GM19438 (cell line): ENCODE measurements around the gene AGK.
"Not testable (repeated sequence)": the region's sequence is repeated elsewhere in the genome, so short reads cannot be mapped to it uniquely, and the experiment has no call there.

Experiments used
- ATAC-seq: cut with Tn5 transposase; IDR thresholded peaks from one replicate; pipeline ENCODE4 v1.9.1; 2021; ENCODE audit warnings: low read depth; ENCODE audit not compliant: unreplicated experiment

AGK gene

GRCh38 chr7:141641876-141642275, 90.7 kb downstream of the AGK start:
- no peak for ATAC-seq

- ATAC-seq: no peak
Observed at GRCh38 chr7:141645188-141645587, 94.0 kb downstream of the AGK start.

- no peak for ATAC-seq
Observed at GRCh38 chr7:141646826-141647480, 95.7 kb downstream of the AGK start.

GRCh38 chr7:141647701-141648100, 96.5 kb downstream of the AGK start:
- not testable (repeated sequence) for ATAC-seq

GRCh38 chr7:141648276-141649114, 97.3 kb downstream of the AGK start:
- ATAC-seq: no peak

GRCh38 chr7:141649137-141649864, 98.1 kb downstream of the AGK start:
- ATAC-seq: peak; percentile 81

- ATAC-seq: peak; percentile 72
Observed at GRCh38 chr7:141649865-141650634, 98.8 kb downstream of the AGK start.

- no peak for ATAC-seq
Observed at GRCh38 chr7:141651417-141651816, 100.2 kb downstream of the AGK start.

- ATAC-seq: no peak
Observed at GRCh38 chr7:141652691-141653090, 101.5 kb downstream of the AGK start.

GRCh38 chr7:141654551-141654950, 103.3 kb downstream of the AGK start:
- peak; percentile 78 for ATAC-seq

- no peak for ATAC-seq
Observed at GRCh38 chr7:141659501-141659900, 108.3 kb downstream of the AGK start.

GRCh38 chr7:141660259-141660658, 109.0 kb downstream of the AGK start:
- no peak for ATAC-seq

GRCh38 chr7:141663081-141663849, 112.1 kb downstream of the AGK start:
- no peak for ATAC-seq

GRCh38 chr7:141664450-141664849, 113.2 kb downstream of the AGK start:
- ATAC-seq: no peak

- no peak for ATAC-seq
Observed at GRCh38 chr7:141665208-141666035, 114.2 kb downstream of the AGK start.

GRCh38 chr7:141666071-141666470, 114.9 kb downstream of the AGK start:
- ATAC-seq: no peak

- no peak for ATAC-seq
Observed at GRCh38 chr7:141668853-141669252, 117.6 kb downstream of the AGK start.

- ATAC-seq: no peak
Observed at GRCh38 chr7:141671705-141672496, 120.7 kb downstream of the AGK start.
